IPS DF 6.9 (cell line): ENCODE results near the gene KIAA0825.

Source experiments
- DNase-seq: peaks from one replicate; pipeline ENCODE4 v3.0.0-alpha.2; 2013; ENCODE audit warnings: low read depth, low spot score
- H3K27ac ChIP-seq: one replicate; pipeline ENCODE4 v1.5.1; 2013; ENCODE audit warnings: low read length, control low read depth
- H3K27me3 ChIP-seq: 2 replicates; pipeline ENCODE4 v1.6.1; 2013; ENCODE audit warnings: mild to moderate bottlenecking, low read length; ENCODE audit not compliant: control insufficient read depth, insufficient read depth
- H3K36me3 ChIP-seq: 2 replicates; pipeline ENCODE4 v1.6.1; 2013; ENCODE audit warnings: low read length; ENCODE audit not compliant: control insufficient read depth, insufficient read depth
- H3K4me1 ChIP-seq: 2 replicates; pipeline ENCODE4 v1.6.1; 2013; ENCODE audit warnings: low read length; ENCODE audit not compliant: control insufficient read depth, insufficient read depth
- H3K4me3 ChIP-seq: 2 replicates; pipeline ENCODE4 v1.5.1; 2013; ENCODE audit warnings: mild to moderate bottlenecking, low read length
- H3K9me3 ChIP-seq: 2 replicates; pipeline ENCODE4 v1.6.1; 2013; ENCODE audit warnings: low read length, inconsistent platforms; ENCODE audit not compliant: control insufficient read depth, insufficient read depth
- WGBS: extraction: QIAGEN DNeasy Blood & Tissue Kit; methylation state at CpG from one replicate; pipeline ENCODE4 v1.1.7; 2013; ENCODE audit warnings: mixed read lengths, missing lambda C conversion rate; ENCODE audit not compliant: insufficient read length, insufficient coverage; 5-methylcytosine and 5-hydroxymethylcytosine counted together

Gene KIAA0825

DNA sequence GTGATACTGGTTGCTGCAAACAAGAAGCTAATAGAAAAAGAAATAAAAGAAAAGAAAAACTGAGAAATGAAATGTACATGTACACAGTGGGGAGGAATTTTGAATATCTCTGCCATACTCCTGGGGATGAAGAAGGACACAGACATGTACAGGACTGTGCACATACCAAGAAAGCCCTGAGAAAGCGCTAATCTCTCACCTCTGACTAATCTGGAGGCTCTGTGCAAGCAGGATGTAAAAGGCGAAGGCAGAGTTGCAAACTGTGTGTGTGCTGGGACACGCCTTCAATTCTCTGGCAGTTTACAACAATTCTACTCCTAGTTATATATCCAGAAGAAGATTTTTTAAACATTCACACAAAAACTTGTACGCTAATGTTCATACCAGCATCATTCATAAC, 211.4 kb downstream of the KIAA0825 start:
- Histone ChIP-seq H3K27me3 (no peaks in the 10 kb centered on the region), H3K4me1 (peaks cover 2% of the 10 kb centered on the region), H3K9me3 (no peaks in the 10 kb centered on the region), H3K4me3 (no peak overlapping the region), H3K27ac (no peak overlapping the region), H3K36me3 (no peaks in the 10 kb centered on the region)
- DNase-seq = no peak
- WGBS = no CpG with 5 or more reads among the region's 4 CpGs

DNA sequence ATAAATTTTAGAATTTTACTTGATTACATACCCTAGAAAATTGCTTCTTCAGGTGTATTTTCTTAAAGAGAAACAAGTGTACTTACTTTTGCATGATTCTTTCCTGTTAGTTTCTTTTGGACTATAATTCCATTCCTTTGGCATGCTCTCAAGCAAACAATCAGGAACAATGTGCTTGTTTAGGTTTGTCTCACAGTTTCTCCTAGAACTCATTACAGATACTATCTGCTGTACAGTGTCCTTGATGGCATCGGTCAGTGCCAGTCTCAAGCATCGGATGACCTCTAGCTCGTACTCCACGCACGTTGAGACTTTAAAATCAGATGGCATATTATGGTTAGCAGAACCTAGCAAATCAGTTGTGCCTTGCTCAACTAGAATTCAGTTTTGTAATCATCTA, 214.9 kb downstream of the KIAA0825 start:
- Histone ChIP-seq H3K36me3 (no peaks in the 10 kb centered on the region), H3K4me3 (no peak overlapping the region), H3K4me1 (peaks cover 2% of the 10 kb centered on the region), H3K27ac (no peak overlapping the region), H3K9me3 (no peaks in the 10 kb centered on the region), H3K27me3 (no peaks in the 10 kb centered on the region)
- no CpG with 5 or more reads among the region's 5 CpGs for WGBS
- no peak for DNase-seq

- no peaks in the 10 kb centered on the region for H3K9me3 ChIP-seq
- no peaks in the 10 kb centered on the region for H3K36me3 ChIP-seq
- H3K4me3 ChIP-seq = no peak overlapping the region
- peaks cover 2% of the 10 kb centered on the region for H3K4me1 ChIP-seq
- H3K27ac ChIP-seq = no peak overlapping the region
- WGBS = no CpG with 5 or more reads among the region's 3 CpGs
- H3K27me3 ChIP-seq = no peaks in the 10 kb centered on the region
- no peak for DNase-seq
These were observed 216.3 kb downstream of the KIAA0825 start for GRCh38 chr5:94402096-94402495.

- Histone ChIP-seq H3K36me3 (no peaks in the 10 kb centered on the region), H3K9me3 (no peaks in the 10 kb centered on the region), H3K4me3 (no peak overlapping the region), H3K27ac (no peak overlapping the region), H3K27me3 (no peaks in the 10 kb centered on the region), H3K4me1 (no peaks in the 10 kb centered on the region)
- DNase-seq = no peak
These were observed 220.9 kb downstream of the KIAA0825 start for GRCh38 chr5:94397508-94397907.

DNA sequence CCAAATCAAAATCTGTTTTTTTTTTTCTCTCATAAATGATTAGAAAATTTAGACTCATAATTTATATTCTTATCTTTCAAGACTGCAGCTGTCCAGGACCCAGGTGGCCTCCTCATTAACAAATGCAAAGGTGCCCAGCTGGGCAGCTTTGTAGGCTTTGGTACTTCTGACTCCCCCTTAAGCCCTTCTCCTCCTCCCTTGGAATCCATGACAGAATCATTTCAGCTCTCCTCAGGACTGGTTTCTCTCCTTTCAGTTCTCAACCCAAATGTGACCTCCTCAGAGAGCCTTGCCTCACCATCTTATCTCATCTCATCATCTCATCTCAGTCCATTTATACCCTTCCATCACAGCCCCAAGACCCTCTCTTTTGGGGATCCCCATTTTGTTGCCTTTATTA, 221.7 kb downstream of the KIAA0825 start:
- no peak for DNase-seq

GRCh38 chr5:94395468-94395867, 222.9 kb downstream of the KIAA0825 start:
- no peaks in the 10 kb centered on the region for H3K27me3 ChIP-seq
- DNase-seq = no peak
- no peak overlapping the region for H3K4me3 ChIP-seq
- H3K4me1 ChIP-seq = no peaks in the 10 kb centered on the region
- no peaks in the 10 kb centered on the region for H3K9me3 ChIP-seq
- H3K27ac ChIP-seq = no peak overlapping the region
- H3K36me3 ChIP-seq = no peaks in the 10 kb centered on the region
- WGBS = no CpG with 5 or more reads among the region's 1 CpG

More for the DNA sequence above, 221.7 kb downstream of the KIAA0825 start:
- Histone ChIP-seq H3K27me3 (no peaks in the 10 kb centered on the region), H3K9me3 (no peaks in the 10 kb centered on the region), H3K4me1 (no peaks in the 10 kb centered on the region), H3K4me3 (no peak overlapping the region), H3K27ac (no peak overlapping the region), H3K36me3 (no peaks in the 10 kb centered on the region)

GRCh38 chr5:94391996-94392395, 226.4 kb downstream of the KIAA0825 start:
- H3K4me1 ChIP-seq = no peaks in the 10 kb centered on the region
- H3K36me3 ChIP-seq = no peaks in the 10 kb centered on the region
- no peaks in the 10 kb centered on the region for H3K27me3 ChIP-seq
- no peak overlapping the region for H3K27ac ChIP-seq
- DNase-seq = no peak
- WGBS = no CpG with 5 or more reads among the region's 1 CpG
- H3K9me3 ChIP-seq = no peaks in the 10 kb centered on the region
- H3K4me3 ChIP-seq = no peak overlapping the region

DNA sequence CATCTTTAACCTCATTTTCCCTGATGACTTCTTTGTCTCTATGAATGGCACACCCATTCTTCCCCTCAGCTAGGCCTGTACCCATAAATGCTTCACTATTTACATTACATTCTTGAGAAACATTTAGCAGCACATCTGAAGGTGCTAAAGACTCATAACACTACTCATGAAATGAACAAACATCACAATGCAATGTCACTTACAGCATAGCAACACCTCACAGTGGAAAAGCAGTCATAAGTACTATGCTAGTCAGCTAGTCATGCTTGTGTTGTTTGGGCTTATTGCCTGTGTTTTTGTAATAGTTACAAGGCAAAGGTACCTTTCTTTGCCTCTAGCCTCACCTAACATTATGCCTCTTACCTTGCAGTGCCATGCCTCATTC, 228.9 kb downstream of the KIAA0825 start:
- H3K4me1 ChIP-seq = no peaks in the 10 kb centered on the region
- no peaks in the 10 kb centered on the region for H3K9me3 ChIP-seq
- H3K27me3 ChIP-seq = no peaks in the 10 kb centered on the region
- no peaks in the 10 kb centered on the region for H3K36me3 ChIP-seq
- DNase-seq = no peak
- H3K27ac ChIP-seq = no peak overlapping the region
- no peak overlapping the region for H3K4me3 ChIP-seq

DNA sequence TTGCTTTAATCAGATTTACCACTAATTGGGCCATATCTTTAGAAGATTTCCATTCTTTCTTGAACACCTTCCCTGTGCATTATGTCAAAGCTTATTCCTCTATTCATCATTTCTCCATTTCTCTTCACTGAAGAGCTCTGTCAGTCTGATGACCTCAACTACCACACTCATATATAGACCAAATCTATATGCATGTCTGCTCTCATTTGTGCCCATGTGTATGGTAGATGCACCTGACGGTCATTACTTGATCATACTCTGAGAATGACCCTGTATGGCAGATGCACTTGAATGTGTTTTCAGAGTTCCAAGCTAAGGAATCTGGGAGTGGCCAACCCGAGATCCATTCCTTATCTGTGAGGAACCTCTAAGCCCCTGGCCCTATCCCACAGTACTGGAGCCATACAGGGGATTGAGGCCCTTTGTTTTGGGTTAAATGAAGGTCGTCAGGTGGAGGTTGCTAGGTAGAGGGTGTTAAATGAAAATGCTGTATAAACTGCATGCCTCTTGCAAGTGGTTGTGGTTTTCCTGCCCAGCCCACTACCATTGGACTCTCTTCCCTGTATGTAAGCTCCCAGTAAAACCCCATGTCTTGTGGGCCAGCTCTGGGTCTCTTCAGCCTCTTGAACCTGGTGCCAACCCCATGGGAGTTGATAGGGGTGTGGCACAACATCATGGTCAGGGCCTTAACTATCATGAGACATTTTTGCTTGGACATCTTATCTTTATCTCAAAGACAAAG, 229.5 kb downstream of the KIAA0825 start:
- no peaks in the 10 kb centered on the region for H3K4me1 ChIP-seq
- no peak overlapping the region for H3K27ac ChIP-seq
- no peaks in the 10 kb centered on the region for H3K27me3 ChIP-seq
- H3K9me3 ChIP-seq = no peaks in the 10 kb centered on the region
- WGBS = no CpG with 5 or more reads among the region's 3 CpGs
- no peaks in the 10 kb centered on the region for H3K36me3 ChIP-seq
- no peak overlapping the region for H3K4me3 ChIP-seq
- DNase-seq = no peak

GRCh38 chr5:94385767-94386166, 232.6 kb downstream of the KIAA0825 start:
- WGBS = 100% methylated on average over 1 of the region's 1 CpG
- no peaks in the 10 kb centered on the region for H3K36me3 ChIP-seq
- no peak for DNase-seq
- H3K4me3 ChIP-seq = no peak overlapping the region
- no peak overlapping the region for H3K27ac ChIP-seq
- no peaks in the 10 kb centered on the region for H3K27me3 ChIP-seq
- H3K9me3 ChIP-seq = no peaks in the 10 kb centered on the region
- no peaks in the 10 kb centered on the region for H3K4me1 ChIP-seq

- Histone ChIP-seq H3K27me3 (no peaks in the 10 kb centered on the region), H3K4me3 (no peak overlapping the region), H3K9me3 (no peaks in the 10 kb centered on the region), H3K27ac (no peak overlapping the region), H3K4me1 (peaks cover 2% of the 10 kb centered on the region; the same call in 1 of the 2 replicates), H3K36me3 (no peaks in the 10 kb centered on the region)
- no CpG with 5 or more reads among the region's 1 CpG for WGBS
- DNase-seq = no peak
These were observed 240.3 kb downstream of the KIAA0825 start for GRCh38 chr5:94378062-94378461.
